ENCODE data around the gene FN3K. TPM values are rescaled to one million over a fixed set of nuclear protein-coding genes. Genes with fewer than 3 reads are reported as not detected.
A peak's percentile ranks its signal among the peaks of the same experiment; 100 is the strongest.
"Not testable (repeated sequence)": the region's sequence is repeated elsewhere in the genome, so short reads cannot be mapped to it uniquely, and the experiment has no call there.

The FN3K gene
- total and polyA plus RNA-seq, 7 experiments from 2014 or later, result 0.97 to 14.1 (median 4.1) TPM

- Mint-ChIP-seq H3K4me1 (peaks cover 0 to 19% (median 12%) of the 10 kb centered on the region in 7 donors), H3K27ac (no peak overlapping the region), H3K36me3 (peaks cover 0 to 17% (median 4%) of the 10 kb centered on the region in 5 donors), H3K27me3 (no peaks in the 10 kb centered on the region), H3K9me3 (no peaks in the 10 kb centered on the region), H3K4me3 (no peak overlapping the region)
- intact Hi-C loops (cut with micrococcal nuclease), result loop anchor here in 1 of 2 donors (2.0 kb wide), 1 partner anchor 81 kb away; no protein-coding TSS in a partner anchor
- Histone ChIP-seq H3K36me3 (ENCODE audit: control insufficient read depth in 2 of 3, insufficient read depth in 3 of 3, low read length in 3 of 3) (peaks cover 0 to 27% (median 0%) of the 10 kb centered on the region in 3 experiments), H3K4me1 (ENCODE audit: control insufficient read depth in 2 of 2, insufficient read depth in 2 of 2, low read length in 2 of 2) (no peaks in the 10 kb centered on the region), H3K9me3 (ENCODE audit: control insufficient read depth in 2 of 3, low read length in 3 of 3) (no peaks in the 10 kb centered on the region), H3K27me3 (ENCODE audit: control insufficient read depth in 2 of 2, insufficient read depth in 2 of 2, low read length in 2 of 2) (no peaks in the 10 kb centered on the region), H3K4me3 (ENCODE audit: low read length) (no peak overlapping the region), H3K27ac (ENCODE audit: low read depth, low read length) (no peak overlapping the region)
- ChIA-PET POLR2A (no interaction called here), CTCF (no interaction called here)
- ATAC-seq (no peak), DNase-seq (no peak)
Observed at GRCh38 chr17:82783498-82783897, 48.1 kb downstream of the FN3K start.

- intact Hi-C loops (cut with micrococcal nuclease); H3K4me3 ChIP-seq (ENCODE audit: low read length); ATAC-seq; H3K27me3 Mint-ChIP-seq; DNase-seq; POLR2A ChIA-PET; H3K4me1 ChIP-seq (ENCODE audit: control insufficient read depth in 2 of 2, insufficient read depth in 2 of 2, low read length in 2 of 2); H3K4me3 Mint-ChIP-seq; CTCF ChIA-PET; H3K9me3 Mint-ChIP-seq; H3K27ac Mint-ChIP-seq; H3K27me3 ChIP-seq (ENCODE audit: control insufficient read depth in 2 of 2, insufficient read depth in 2 of 2, low read length in 2 of 2); H3K27ac ChIP-seq (ENCODE audit: low read depth, low read length); H3K9me3 ChIP-seq (ENCODE audit: control insufficient read depth in 2 of 3, low read length in 3 of 3): not testable (repeated sequence)
- H3K36me3 ChIP-seq (ENCODE audit: control insufficient read depth in 2 of 3, insufficient read depth in 3 of 3, low read length in 3 of 3), result peaks cover 0 to 24% (median 0%) of the 10 kb centered on the region in 3 experiments
- peaks cover 0 to 24% (median 4%) of the 10 kb centered on the region in 5 donors for H3K36me3 Mint-ChIP-seq
- H3K4me1 Mint-ChIP-seq, result peaks cover 0 to 23% (median 12%) of the 10 kb centered on the region in 7 donors
Observed at GRCh38 chr17:82785581-82785980, 50.2 kb downstream of the FN3K start.

GRCh38 chr17:82786427-82786826 is 51.0 kb downstream of the FN3K start:
- Mint-ChIP-seq H3K4me1 (peaks cover 0 to 24% (median 12%) of the 10 kb centered on the region in 7 donors), H3K36me3 (peaks cover 0 to 29% (median 5%) of the 10 kb centered on the region in 5 donors), H3K27me3 (no peaks in the 10 kb centered on the region), H3K9me3 (no peaks in the 10 kb centered on the region), H3K4me3 (no peak overlapping the region), H3K27ac (no peak overlapping the region)
- no peak for ATAC-seq
- Histone ChIP-seq H3K4me1 (ENCODE audit: control insufficient read depth in 2 of 2, insufficient read depth in 2 of 2, low read length in 2 of 2) (no peaks in the 10 kb centered on the region), H3K4me3 (ENCODE audit: low read length) (no peak overlapping the region), H3K9me3 (ENCODE audit: control insufficient read depth in 2 of 3, low read length in 3 of 3) (no peaks in the 10 kb centered on the region), H3K27me3 (ENCODE audit: control insufficient read depth in 2 of 2, insufficient read depth in 2 of 2, low read length in 2 of 2) (no peaks in the 10 kb centered on the region), H3K27ac (ENCODE audit: low read depth, low read length) (no peak overlapping the region), H3K36me3 (ENCODE audit: control insufficient read depth in 2 of 3, insufficient read depth in 3 of 3, low read length in 3 of 3) (peaks cover 0 to 24% (median 0%) of the 10 kb centered on the region in 3 experiments)
- intact Hi-C loops (cut with micrococcal nuclease), result no loop called here
- ChIA-PET POLR2A (no interaction called here), CTCF (interaction anchor here (0.9 kb wide), 1 partner anchor 131 kb away, joined by 4 read pairs; no protein-coding TSS in a partner anchor)
- DNase-seq, result no peak

GRCh38 chr17:82787081-82787848 is 51.9 kb downstream of the FN3K start:
- Histone ChIP-seq H3K27me3 (ENCODE audit: control insufficient read depth in 2 of 2, insufficient read depth in 2 of 2, low read length in 2 of 2) (no peaks in the 10 kb centered on the region), H3K27ac (ENCODE audit: low read depth, low read length) (no peak overlapping the region), H3K9me3 (ENCODE audit: control insufficient read depth in 2 of 3, low read length in 3 of 3) (no peaks in the 10 kb centered on the region), H3K4me1 (ENCODE audit: control insufficient read depth in 2 of 2, insufficient read depth in 2 of 2, low read length in 2 of 2) (no peaks in the 10 kb centered on the region), H3K36me3 (ENCODE audit: control insufficient read depth in 2 of 3, insufficient read depth in 3 of 3, low read length in 3 of 3) (peaks cover 0 to 24% (median 0%) of the 10 kb centered on the region in 3 experiments), H3K4me3 (ENCODE audit: low read length) (no peak overlapping the region)
- POLR2A ChIA-PET, result no interaction called here
- ATAC-seq (no peak), DNase-seq (no peak)
- no peak overlapping the region for H3K4me3 Mint-ChIP-seq
- CTCF ChIA-PET, result interaction anchor here (0.9 kb wide), 1 partner anchor 130 kb away, joined by 4 read pairs; no protein-coding TSS in a partner anchor
- peaks cover 0 to 33% (median 9%) of the 10 kb centered on the region in 5 donors for H3K36me3 Mint-ChIP-seq
- no peak overlapping the region for H3K27ac Mint-ChIP-seq
- H3K4me1 Mint-ChIP-seq, result peaks cover 0 to 16% (median 7%) of the 10 kb centered on the region in 7 donors
- H3K9me3 Mint-ChIP-seq, result no peaks in the 10 kb centered on the region
- intact Hi-C loops (cut with micrococcal nuclease), result no loop called here
- no peaks in the 10 kb centered on the region for H3K27me3 Mint-ChIP-seq

- Mint-ChIP-seq H3K4me1 (peaks cover 0 to 12% (median 3%) of the 10 kb centered on the region in 7 donors), H3K4me3 (no peak overlapping the region), H3K27me3 (no peaks in the 10 kb centered on the region), H3K9me3 (no peaks in the 10 kb centered on the region), H3K36me3 (peaks cover 0 to 27% (median 3%) of the 10 kb centered on the region in 5 donors), H3K27ac (peak overlapping the region in 1 of 9 donors; percentile 38)
- DNase-seq (no peak), ATAC-seq (no peak)
- H3K27me3 ChIP-seq (ENCODE audit: control insufficient read depth in 2 of 2, insufficient read depth in 2 of 2, low read length in 2 of 2), result no peaks in the 10 kb centered on the region
- CTCF ChIA-PET, result no interaction called here
- H3K27ac ChIP-seq (ENCODE audit: low read depth, low read length), result no peak overlapping the region
- H3K9me3 ChIP-seq (ENCODE audit: control insufficient read depth in 2 of 3, low read length in 3 of 3), result no peaks in the 10 kb centered on the region
- no peaks in the 10 kb centered on the region for H3K4me1 ChIP-seq (ENCODE audit: control insufficient read depth in 2 of 2, insufficient read depth in 2 of 2, low read length in 2 of 2)
- intact Hi-C loops (cut with micrococcal nuclease), result no loop called here
- H3K4me3 ChIP-seq (ENCODE audit: low read length), result no peak overlapping the region
- POLR2A ChIA-PET, result no interaction called here
- peaks cover 0 to 13% (median 0%) of the 10 kb centered on the region in 3 experiments for H3K36me3 ChIP-seq (ENCODE audit: control insufficient read depth in 2 of 3, insufficient read depth in 3 of 3, low read length in 3 of 3)
Observed at GRCh38 chr17:82788206-82789001, 53.0 kb downstream of the FN3K start.

GRCh38 chr17:82789051-82789592 is 53.7 kb downstream of the FN3K start:
- Histone ChIP-seq H3K27me3 (ENCODE audit: control insufficient read depth in 2 of 2, insufficient read depth in 2 of 2, low read length in 2 of 2) (no peaks in the 10 kb centered on the region), H3K27ac (ENCODE audit: low read depth, low read length) (no peak overlapping the region), H3K36me3 (ENCODE audit: control insufficient read depth in 2 of 3, insufficient read depth in 3 of 3, low read length in 3 of 3) (peaks cover 0 to 6% (median 0%) of the 10 kb centered on the region in 3 experiments), H3K4me1 (ENCODE audit: control insufficient read depth in 2 of 2, insufficient read depth in 2 of 2, low read length in 2 of 2) (no peaks in the 10 kb centered on the region), H3K4me3 (ENCODE audit: low read length) (no peak overlapping the region), H3K9me3 (ENCODE audit: control insufficient read depth in 2 of 3, low read length in 3 of 3) (no peaks in the 10 kb centered on the region)
- ChIA-PET CTCF (interaction anchor here (0.8 kb wide), 1 partner anchor 129 kb away, joined by 3 read pairs; no protein-coding TSS in a partner anchor), POLR2A (no interaction called here)
- peaks cover 0 to 12% (median 3%) of the 10 kb centered on the region in 7 donors for H3K4me1 Mint-ChIP-seq
- no peaks in the 10 kb centered on the region for H3K9me3 Mint-ChIP-seq
- intact Hi-C loops (cut with micrococcal nuclease), result no loop called here
- H3K36me3 Mint-ChIP-seq, result peaks cover 0 to 23% (median 0%) of the 10 kb centered on the region in 5 donors
- H3K27me3 Mint-ChIP-seq, result no peaks in the 10 kb centered on the region
- DNase-seq, result no peak
- H3K27ac Mint-ChIP-seq, result peak overlapping the region in 1 of 9 donors; percentile 38
- ATAC-seq, result no peak
- no peak overlapping the region for H3K4me3 Mint-ChIP-seq

Data from naive thymus-derived CD4-positive, alpha-beta T cell (primary cell).